ENCODE results near the gene ENTREP1. TPM values are rescaled to one million over a fixed set of nuclear protein-coding genes. Genes with fewer than 3 reads are reported as not detected.
"Not testable (repeated sequence)": the region's sequence is repeated elsewhere in the genome, so short reads cannot be mapped to it uniquely, and the experiment has no call there.

Gene ENTREP1
- polyA plus RNA-seq, 1 of the 3 experiments (the other 2 are of a cell fraction) = not detected

DNA sequence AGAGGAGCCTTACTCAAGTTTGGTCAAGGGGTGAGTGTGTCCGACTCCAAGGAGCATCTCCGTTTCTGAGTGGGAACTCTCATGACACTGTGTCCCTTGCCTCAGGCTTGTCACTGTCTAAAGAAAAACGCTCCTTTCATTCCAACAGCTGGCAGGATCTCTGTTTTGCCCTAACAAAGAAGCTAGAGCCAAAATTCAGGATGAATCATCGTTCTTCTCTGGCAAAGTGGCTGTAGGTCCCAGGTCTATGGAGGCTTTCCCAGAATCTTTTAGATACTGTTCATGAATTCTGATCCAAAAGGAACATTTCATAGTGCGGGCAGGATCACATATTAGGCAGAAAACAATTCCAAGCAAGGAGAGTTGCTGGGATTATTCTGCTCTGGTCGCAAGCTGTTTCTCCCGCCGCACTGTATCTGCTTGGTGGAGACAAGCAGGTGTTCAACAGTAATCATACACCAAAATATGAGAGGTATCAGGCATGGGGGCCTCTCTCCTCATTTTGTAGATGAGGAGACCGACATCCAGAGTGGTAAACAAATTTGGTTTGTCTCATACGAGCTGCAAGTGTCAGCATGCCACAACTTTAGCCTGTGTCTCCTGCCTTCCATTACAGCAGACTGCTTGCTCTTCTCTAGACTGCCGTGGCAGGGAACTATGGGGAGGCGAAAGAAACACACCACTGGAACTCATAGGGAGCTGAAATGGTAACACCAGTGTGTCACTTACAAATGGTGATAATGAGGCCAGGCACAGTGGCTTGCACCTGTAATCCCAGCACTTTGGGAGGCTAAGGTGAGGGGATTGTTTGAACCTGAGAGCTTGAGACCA lies 72.6 kb downstream of the ENTREP1 start (continued):
- TF ChIP-seq PBX3 (IDR thresholded peaks at IDR 0.05) = no peak
- TF ChIP-seq GATA2 (CRISPR knock-in tag; IDR thresholded peaks at IDR 0.05) = no peak
- TF ChIP-seq TAF1 (IDR thresholded peaks at IDR 0.05; ENCODE audit: borderline replicate concordance, low read depth, low read length) = no peak
- no peak for TF ChIP-seq FOSL2 (IDR thresholded peaks at IDR 0.05; ENCODE audit: borderline replicate concordance, low read depth)

GRCh38 chr9:69400470-69400869 lies 75.5 kb downstream of the ENTREP1 start:
- Histone ChIP-seq H3K9me2 (no peaks in the 10 kb centered on the region), H3K27me3 (ENCODE audit: insufficient read depth) (no peaks in the 10 kb centered on the region), H3K4me3 (ENCODE audit: low read depth in 2 of 2, low read length in 1 of 2) (no peak overlapping the region), H3K36me3 (replicated peaks in 1 of 2; ENCODE audit: control insufficient read depth in 1 of 2, insufficient read depth in 2 of 2, low read length in 1 of 2) (no peaks in the 10 kb centered on the region), H4K20me1 (ENCODE audit: insufficient read depth) (no peaks in the 10 kb centered on the region), H3K27ac (ENCODE audit: low read depth in 2 of 2, low read length in 1 of 2) (no peak overlapping the region), H3K9me3 (no peaks in the 10 kb centered on the region), H3K79me2 (ENCODE audit: insufficient read depth) (no peaks in the 10 kb centered on the region), H3K4me2 (no peak overlapping the region), H2AFZ (ENCODE audit: low read depth) (no peak overlapping the region), H3K9ac (no peak overlapping the region), H3F3A (replicated peaks; ENCODE audit: insufficient read depth) (no peaks in the 10 kb centered on the region), H3K4me1 (ENCODE audit: control insufficient read depth in 1 of 2, insufficient read depth in 2 of 2, low read depth in 1 of 2, low read length in 1 of 2) (no peaks in the 10 kb centered on the region)
- TF ChIP-seq CHD2 (IDR thresholded peaks at IDR 0.05; ENCODE audit: low read length, partially characterized antibody) (no peak), REST (IDR thresholded peaks at IDR 0.05; ENCODE audit: low read depth, low read length) (no peak), SMC3 (IDR thresholded peaks at IDR 0.05; ENCODE audit: low read depth, low read length) (no peak), GABPA (IDR thresholded peaks at IDR 0.05; ENCODE audit: low read depth) (no peak), SIN3A (IDR thresholded peaks at IDR 0.05; ENCODE audit: borderline replicate concordance, low read depth, low read length) (no peak)
- 43% methylated on average over 1 of the region's 1 CpG for WGBS (ENCODE audit: low lambda C conversion rate)
- no peak for DNase-seq
- CTCF ChIA-PET = no interaction called here
- POLR2A ChIA-PET = no interaction called here

GRCh38 chr9:69409936-69410335 lies 84.9 kb downstream of the ENTREP1 start:
- POLR2A ChIA-PET; H3K9me2 ChIP-seq; H3K79me2 ChIP-seq (ENCODE audit: insufficient read depth); H3K27ac ChIP-seq (ENCODE audit: low read depth in 2 of 2, low read length in 1 of 2); H2AFZ ChIP-seq (ENCODE audit: low read depth); H3K36me3 ChIP-seq (replicated peaks in 1 of 2; ENCODE audit: control insufficient read depth in 1 of 2, insufficient read depth in 2 of 2, low read length in 1 of 2); H3K4me1 ChIP-seq (ENCODE audit: control insufficient read depth in 1 of 2, insufficient read depth in 2 of 2, low read depth in 1 of 2, low read length in 1 of 2); H3K27me3 ChIP-seq (ENCODE audit: insufficient read depth); H3K9ac ChIP-seq; H4K20me1 ChIP-seq (ENCODE audit: insufficient read depth); H3F3A ChIP-seq (replicated peaks; ENCODE audit: insufficient read depth); DNase-seq; H3K9me3 ChIP-seq; CTCF ChIA-PET; H3K4me3 ChIP-seq (ENCODE audit: low read depth in 2 of 2, low read length in 1 of 2); H3K4me2 ChIP-seq: not testable (repeated sequence)
- WGBS (ENCODE audit: low lambda C conversion rate) = 91% methylated on average over 6 of the region's 6 CpGs
